ENCODE measurements around the gene MX2.
"Not testable (repeated sequence)": the region's sequence is repeated elsewhere in the genome, so short reads cannot be mapped to it uniquely, and the experiment has no call there.

The MX2 gene, protein sequence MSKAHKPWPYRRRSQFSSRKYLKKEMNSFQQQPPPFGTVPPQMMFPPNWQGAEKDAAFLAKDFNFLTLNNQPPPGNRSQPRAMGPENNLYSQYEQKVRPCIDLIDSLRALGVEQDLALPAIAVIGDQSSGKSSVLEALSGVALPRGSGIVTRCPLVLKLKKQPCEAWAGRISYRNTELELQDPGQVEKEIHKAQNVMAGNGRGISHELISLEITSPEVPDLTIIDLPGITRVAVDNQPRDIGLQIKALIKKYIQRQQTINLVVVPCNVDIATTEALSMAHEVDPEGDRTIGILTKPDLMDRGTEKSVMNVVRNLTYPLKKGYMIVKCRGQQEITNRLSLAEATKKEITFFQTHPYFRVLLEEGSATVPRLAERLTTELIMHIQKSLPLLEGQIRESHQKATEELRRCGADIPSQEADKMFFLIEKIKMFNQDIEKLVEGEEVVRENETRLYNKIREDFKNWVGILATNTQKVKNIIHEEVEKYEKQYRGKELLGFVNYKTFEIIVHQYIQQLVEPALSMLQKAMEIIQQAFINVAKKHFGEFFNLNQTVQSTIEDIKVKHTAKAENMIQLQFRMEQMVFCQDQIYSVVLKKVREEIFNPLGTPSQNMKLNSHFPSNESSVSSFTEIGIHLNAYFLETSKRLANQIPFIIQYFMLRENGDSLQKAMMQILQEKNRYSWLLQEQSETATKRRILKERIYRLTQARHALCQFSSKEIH

DNA sequence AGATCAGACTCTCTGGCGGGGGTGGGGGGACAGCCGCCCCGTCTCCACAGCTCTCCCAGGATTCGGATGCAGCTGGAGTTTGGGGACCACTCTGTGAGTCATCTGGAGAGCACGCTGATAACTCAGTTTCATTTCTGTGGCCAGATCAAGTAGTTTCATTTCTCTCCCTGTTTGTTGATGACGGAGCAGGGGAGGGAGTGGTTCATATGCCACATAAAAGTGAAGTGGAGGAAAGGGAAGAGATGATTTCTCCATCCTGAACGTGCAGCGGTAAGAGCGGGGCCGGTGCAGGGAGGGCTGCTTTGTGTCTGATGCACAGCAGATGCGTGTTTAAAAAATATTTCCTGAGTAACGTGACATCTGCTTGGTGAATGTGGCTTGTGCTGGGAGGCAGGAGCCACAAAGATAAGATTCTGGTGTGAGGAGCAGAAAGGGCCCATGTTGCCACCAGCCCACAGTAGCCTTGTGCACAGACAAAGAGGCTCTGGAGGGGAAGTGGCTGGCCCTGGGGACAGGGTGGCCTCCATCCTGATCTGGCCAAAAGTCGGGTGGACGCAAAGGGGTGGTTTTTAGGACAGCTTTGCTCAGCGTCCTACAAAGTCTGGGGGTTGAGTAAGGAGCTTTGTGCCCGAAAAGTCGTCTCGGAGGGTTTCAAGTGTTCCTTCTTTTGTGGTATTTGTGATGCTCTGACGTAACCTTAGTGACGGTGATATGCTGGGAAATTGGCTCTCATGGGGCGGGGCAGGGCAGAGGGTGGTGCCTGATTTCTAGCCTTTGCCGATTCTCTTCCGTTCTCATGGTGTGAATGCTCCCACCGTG is at the start of gene MX2:
Gene MX2 (plus strand): TSS at position 242 of the 819 bp plus-strand sequence. CDS start 14,880 bp downstream, outside the sequence.
- H3K4me3 ChIP-seq (ENCODE audit: low read depth, low read length) = no peak within 1 kb of the TSS

DNA sequence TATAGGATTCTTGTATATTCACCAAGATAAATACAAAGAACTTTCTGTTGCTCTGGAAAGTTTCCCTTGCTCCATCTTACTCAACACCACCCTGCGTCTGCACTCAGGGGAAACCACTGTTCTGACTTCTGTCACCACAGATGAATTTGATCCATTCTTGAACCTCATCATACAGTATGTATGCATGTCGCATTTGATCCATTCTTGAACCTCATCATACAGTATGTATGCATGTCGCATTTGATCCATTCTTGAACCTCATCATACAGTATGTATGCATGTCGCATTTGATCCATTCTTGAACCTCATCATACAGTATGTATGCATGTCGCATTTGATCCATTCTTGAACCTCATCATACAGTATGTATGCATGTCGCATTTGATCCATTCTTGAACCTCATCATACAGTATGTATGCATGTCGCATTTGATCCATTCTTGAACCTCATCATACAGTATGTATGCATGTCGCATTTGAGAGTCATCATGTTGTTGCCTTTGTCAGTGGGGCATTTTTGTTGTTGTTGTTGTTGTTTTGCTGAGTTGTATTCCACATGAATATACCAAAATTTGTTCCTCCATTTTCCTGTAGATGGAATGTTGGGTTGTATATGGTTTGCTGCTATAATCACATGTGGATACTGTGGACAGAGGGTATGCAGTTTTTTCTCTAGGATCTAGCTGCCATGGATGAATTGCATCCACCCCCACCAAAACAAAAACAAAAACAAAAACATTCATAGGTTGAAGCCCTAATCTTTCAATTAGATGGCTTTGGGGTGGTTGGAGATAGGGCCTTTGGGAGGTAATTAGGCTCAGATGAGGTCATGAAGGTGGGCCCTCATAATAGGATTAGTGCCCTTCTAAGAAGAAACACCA is 48.3 kb upstream of the MX2 start:
- not testable (repeated sequence) for H3K4me3 ChIP-seq (ENCODE audit: low read depth, low read length)

DNA sequence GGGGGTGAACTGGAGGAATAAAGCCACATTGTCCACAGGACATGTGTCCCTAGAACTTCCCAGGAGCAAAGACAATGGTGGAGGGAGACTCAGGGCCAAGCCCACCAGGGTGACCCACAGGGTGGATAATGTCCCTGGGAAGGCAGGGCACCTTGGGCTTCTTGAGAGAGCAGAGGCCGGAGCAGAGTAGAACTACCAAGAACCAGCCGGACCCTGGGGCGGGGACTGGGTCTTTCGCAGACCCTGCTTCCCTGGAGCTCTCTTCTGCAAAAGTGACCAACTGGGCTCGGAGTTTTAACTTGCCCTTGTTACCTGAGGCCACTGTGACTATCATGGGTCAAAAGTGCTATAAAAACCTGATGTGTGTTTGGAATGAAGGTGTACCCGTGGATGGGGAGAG is 46.1 kb upstream of the MX2 start:
- no peak overlapping the region for H3K4me3 ChIP-seq (ENCODE audit: low read depth, low read length)

DNA sequence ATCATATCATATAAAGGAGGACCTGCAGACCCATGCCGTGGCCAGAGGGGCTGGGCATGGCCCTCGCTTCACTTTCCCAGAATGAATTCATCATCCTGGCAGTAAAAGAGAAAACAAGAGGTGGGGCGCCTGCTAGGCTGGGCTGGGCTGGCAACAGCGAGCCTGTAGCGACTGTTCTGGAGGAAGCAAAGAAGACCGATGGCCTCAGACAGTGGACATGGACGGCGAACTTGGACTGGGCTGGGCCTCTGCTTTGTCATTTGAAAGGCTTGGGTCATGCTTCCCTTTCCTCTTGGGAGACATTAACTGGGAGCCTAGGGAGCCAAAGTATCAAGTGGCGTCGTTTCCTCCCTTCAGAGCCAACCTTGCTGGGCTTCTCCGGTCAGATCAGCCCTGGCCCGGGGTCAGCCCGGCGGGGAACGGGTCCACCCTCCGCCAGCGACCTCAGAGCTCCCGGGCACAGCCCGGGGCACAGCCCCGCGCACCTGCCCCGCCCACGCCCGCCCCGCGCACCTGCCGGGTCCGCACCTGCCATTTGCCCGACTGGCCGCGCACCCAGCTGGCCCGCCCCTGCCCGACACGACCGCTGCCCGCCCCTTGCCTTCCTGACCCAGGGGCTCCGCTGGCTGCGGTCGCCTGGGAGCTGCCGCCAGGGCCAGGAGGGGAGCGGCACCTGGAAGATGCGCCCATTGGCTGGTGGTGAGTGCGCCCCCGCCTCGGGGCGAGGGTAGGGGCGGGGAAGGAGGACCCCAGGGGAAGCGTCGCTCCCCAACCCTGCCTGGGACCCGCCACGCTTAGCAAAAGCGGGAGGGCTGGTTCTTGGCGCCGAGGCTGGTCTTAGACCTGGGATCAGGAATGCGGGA is 45.4 kb upstream of the MX2 start, which contains the start of gene FAM3B:
Gene FAM3B (plus strand): TSS at position 602 of the 863 bp plus-strand sequence. CDS start 79 bp downstream, at position 681.
- peak within 1 kb of the TSS; percentile 34 for H3K4me3 ChIP-seq (ENCODE audit: low read depth, low read length)

DNA sequence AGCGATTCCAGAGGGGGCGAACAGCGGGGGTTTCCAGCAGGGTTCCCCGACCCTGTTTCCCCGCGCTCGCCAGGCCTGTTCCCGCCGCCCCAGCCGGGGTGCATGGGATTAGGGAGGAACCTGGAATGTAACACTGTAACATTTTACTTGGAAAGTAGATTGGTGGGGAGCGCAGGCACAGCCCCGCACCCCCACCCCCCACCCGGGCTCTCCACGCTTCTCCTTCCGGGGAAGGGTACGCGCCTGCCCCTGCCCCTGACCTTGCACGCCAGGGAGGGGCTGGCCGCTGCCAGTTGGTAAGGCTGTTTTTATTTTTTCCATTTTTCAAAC is 44.8 kb upstream of the MX2 start:
- peak overlapping the region; percentile 34 for H3K4me3 ChIP-seq (ENCODE audit: low read depth, low read length)

DNA sequence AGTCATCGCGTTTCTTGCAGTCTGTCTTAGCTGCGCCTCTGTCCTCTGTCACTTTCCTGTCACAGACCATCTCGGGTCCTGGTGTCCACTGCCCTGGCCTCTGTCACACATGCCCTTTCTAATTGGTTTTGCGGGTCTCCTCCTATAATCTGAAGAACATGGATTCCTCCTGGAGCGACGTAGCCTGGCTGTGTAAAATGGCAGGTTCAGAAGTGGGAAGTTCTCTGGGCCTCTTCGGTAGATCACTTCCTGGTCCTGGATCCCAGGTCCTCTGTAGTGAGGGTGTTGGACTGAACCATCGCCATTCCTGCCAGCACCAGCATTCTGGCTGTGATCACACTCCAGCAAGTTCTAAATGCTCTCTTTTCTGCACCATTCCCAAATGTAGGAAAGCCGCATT is 44.4 kb upstream of the MX2 start:
- peak overlapping the region; percentile 34 for H3K4me3 ChIP-seq (ENCODE audit: low read depth, low read length)

DNA sequence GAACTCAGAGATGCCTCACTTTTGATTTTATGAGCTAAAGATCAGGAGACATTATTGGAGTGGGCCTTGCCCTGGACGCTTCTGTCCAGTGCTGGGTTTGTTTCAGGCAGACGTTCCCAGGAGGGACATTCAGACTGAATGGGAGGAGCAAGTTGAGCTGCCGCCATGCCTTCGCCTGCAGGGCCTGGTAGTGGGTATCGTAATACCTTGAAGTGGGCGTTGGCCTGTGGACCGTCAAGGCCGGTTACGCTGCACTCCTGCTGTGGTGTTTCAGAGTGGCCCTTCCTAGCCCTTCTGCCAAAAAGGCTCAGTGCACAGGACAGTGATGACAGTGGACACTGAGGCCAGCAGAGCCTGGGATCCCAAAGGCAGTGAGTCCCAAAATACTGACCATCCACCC is 43.6 kb upstream of the MX2 start:
- H3K4me3 ChIP-seq (ENCODE audit: low read depth, low read length) = no peak overlapping the region

DNA sequence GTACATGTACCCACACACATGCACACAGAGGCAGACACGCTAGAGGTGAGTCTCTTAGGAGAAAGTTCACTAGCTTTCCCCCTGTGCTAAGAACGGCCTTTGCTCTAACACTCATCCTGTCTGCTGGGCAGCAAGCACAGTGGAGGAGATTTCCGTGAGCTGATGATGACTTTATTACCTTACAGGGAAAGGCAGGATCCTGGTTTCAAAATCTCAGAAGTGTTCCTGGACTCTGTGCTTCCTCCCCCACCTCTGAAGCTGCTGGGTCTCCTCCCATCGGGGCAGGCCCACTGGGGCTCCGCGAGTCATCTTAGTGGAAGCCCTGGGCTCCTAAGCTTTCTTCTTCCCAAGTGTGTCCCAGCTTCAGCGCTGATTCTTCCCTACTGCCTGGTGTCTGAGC is 42.6 kb upstream of the MX2 start:
- no peak overlapping the region for H3K4me3 ChIP-seq (ENCODE audit: low read depth, low read length)

DNA sequence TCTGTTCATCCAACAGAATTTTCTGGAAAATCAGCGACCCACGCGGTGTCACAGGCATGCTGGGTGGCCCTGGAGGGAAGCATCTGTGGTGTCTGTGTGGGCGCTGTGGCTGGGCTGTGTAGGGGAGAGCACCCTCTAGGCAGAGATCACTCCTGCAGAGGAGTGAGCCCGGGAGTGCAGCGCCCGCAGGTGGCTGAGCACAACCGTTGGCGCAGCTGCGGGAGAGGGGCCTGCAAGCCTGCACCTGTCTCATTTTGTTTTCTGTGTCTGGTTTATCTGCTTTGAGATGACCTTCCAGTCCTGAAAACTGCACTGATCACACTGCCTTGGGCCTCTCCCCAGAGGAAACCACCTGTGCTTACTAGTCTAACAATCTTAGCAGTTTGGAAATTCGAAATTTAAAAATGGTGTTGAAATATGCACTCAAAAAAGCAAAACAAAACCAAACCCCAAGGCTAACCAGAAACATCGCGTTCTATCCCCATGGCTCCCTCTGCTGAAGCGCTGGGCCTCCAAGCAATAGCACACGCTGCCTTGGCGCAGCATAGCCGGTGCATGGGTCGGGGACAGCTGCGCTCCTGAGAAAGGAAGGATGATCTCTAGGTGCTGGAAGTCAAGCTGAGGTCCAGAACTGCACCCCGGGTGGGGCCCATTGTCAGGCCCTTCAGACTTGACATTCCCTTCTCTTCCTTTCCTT is 40.5 kb upstream of the MX2 start:
- no peak overlapping the region for H3K4me3 ChIP-seq (ENCODE audit: low read depth, low read length)

DNA sequence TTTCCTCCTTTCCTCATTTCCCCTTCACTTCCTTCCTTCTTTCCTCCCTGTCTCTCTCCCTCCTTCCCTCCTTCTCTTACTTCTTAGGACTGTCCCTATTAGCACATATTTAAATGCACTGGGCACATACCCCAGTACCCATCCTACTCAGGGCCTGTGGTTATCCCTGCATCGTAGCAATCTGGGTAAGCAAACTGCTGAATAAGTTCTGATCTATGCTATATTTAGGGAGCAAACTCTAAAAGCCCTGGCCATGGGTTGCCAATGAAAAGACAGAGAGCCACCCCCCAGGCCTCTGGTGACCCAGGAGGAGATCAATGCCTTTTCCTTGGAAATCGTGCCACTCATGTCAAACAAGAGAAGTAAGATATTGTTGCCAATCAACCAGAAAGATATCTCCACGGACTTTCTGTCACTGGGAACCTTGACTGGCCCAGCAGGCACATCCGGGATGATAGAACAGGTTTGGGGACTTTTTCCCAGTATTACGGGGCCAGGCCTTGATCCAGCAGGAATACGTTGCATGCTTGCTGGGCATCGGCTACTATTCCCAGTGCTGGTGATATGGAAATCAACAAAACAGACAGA is 39.8 kb upstream of the MX2 start:
- no peak overlapping the region for H3K4me3 ChIP-seq (ENCODE audit: low read depth, low read length)

DNA sequence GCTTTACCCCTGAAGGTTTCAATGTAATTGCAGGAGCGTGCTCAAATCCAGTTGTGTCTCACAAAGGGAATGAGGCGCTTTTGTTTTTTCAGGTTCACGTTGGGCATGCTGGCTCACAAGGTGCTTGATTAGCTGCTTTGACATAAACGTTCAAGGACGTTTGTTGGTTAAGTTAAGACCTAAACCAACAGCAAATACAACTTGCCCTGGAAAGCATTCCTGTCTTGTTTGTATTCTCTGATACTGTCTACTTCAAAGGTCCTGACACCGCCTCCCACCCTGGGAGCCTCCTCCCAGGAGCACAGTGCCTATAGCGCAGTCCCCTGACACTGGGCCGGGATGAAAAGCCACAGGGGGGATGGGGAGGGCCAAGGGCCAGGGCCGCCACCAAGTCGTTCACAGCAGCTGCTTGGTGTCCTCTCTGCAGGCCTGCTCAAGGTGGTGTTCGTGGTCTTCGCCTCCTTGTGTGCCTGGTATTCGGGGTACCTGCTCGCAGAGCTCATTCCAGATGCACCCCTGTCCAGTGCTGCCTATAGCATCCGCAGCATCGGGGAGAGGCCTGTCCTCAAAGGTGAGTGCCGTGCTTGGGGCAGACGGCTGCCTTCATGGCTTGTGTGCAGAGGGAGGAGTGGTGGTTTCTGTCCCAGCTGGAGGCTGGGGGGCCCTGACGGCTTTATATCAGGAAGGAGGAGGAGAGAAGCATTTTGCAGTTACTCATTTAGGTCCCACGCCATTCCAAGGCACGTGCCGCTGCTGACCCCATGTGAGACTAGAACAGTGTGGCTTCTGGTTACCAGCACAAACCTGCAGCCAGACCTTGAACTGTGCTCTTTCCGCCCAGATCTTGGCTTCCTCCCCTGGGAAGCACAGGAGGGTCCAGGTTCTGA is 39.1 kb upstream of the MX2 start:
- H3K4me3 ChIP-seq (ENCODE audit: low read depth, low read length) = no peak overlapping the region

DNA sequence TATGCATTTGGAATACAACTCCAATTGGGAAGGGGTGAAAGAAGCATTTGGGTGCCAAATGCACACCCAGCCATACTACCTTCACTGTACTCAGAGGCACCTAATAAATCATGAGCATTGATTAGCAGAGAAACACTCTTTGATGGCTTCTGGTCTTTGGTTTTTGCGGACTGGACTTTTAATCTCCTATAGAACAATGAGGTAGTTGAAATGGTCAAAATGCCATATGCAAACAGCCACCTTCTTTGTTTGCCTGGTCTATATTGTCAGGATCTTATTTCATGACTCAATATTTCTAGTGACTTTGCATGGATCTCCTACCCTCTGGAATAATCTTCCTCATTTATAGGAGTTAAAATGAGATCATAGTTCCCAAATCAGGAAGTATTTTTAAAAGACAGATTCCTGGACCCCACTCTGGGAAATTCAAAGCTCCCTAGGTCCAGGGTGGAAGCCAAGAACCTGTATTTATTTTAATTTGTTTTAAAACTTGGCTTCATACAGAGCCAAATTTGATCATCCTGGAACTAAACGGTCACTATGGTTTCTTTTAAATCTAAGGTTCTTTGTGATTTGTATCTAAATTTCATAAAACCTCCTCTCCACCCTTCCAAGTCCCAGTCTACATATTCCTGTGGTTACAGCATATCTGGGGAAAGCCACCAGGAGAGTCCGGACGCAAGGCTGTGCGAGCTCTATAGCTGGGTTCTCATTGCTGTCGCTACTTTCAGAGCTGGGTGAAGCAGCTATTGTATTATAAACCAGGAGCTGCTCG is 36.5 kb upstream of the MX2 start:
- no peak overlapping the region for H3K4me3 ChIP-seq (ENCODE audit: low read depth, low read length)

DNA sequence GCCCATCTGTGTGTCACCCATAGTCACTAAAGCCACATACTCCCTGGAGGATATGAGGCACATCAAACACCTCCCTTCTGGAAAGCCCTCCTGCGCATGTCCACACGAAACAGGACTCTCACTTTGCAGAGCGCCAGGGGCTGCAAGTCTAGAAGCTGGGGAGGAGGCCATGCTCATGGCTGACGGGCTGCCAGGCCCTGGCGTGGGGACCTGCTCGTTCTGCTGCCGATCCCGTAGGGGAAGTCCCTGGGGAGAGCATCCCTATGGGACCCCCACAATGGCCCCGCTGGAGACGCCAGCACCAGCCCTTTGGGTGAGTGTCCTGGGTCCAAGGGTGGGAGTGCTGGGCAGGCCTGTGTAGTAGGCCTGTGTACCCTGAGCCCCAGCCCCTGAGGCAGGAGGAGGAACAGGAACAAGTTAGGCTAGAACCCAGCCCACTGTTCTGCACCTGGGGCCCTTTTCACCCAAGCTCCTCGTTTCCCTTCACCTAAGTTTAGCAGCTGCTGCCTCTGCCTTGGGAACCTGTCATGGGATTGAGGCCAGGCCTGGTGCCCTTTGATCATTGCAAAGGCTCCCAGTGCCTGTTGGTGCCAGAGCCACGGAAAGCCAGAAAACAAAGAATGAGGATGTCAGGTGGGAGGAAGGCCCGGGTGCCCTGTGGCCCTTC is 35.3 kb upstream of the MX2 start:
- no peak overlapping the region for H3K4me3 ChIP-seq (ENCODE audit: low read depth, low read length)

DNA sequence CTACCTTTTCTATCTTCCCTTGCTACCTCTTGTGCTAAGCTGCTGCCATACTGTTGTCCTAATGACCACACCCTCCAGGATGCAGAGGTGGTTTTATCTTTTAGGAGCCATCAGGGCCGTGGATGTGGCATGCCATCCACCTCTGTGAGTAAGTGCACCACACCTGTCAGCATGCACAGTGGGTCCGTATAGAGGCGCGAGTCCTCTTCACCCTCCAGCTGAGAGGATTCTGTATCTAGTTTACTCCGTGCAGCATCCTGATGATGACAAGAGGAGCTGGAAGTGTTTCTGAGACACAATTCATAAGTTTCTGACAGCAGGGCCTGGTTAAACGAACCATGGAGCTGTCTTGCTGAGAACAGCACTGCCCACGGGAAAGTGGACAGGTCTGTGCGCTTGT is 34.1 kb upstream of the MX2 start:
- H3K4me3 ChIP-seq (ENCODE audit: low read depth, low read length) = no peak overlapping the region

DNA sequence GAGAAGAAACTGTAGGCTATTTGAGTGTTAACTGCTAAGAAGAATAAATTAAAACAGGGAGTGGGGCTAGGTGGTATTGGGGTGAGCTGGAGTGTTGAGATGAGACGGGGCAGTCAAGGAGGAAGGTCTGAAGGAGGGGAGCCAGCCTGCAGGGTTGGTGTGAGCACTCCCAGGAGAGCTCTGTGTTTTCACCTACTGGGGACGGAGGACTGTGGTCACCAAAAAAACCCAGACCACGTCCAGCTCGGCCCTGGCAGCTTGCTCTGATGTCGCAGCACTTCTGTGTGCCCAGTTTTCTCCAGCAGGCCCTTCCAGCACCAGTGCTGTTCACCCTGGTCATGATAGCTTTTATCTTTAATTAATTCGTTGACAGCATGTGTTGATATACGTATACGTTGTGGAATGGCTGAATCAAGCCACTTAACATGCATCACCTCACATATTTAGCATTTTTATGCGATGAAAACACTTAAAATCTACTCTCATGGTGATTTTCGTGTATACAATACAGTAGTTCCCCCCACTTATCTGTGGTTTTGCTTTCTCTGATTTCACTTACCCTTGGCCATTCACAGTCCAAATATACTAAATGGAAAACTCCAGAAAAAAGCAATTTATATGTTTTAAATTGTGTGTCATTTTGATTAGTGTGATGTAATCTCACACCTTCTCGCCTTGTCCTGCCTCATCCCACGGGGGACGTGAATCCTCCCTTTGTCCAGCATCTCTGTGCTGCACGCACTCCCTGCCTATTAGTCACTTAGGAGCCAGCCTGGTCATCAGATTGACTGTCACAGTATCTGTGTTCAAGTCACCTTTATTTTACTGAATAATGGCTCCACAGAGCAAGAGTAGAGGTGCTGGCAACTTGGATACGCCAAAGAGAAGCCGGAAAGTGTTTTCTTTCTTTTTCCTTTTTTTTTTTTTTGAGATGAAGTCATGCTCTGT is 32.9 kb upstream of the MX2 start:
- H3K4me3 ChIP-seq (ENCODE audit: low read depth, low read length) = no peak overlapping the region
